Measurements from ENCODE around the gene LRRC75A. TPM values are rescaled to one million over a fixed set of nuclear protein-coding genes. Genes with fewer than 3 reads are reported as not detected.

Gene LRRC75A
- total RNA-seq (2021) (14.0 and 15.8 TPM in 2 replicates), Bru-seq, nascent RNA (percentile 56 among the genes with signal in this experiment), BruChase-seq, experiment 1, labeled RNA remaining after a 2-hour chase (percentile 48 among the genes with signal in this experiment), BruChase-seq, experiment 2, labeled RNA remaining after a 6-hour chase (percentile 48 among the genes with signal in this experiment)
- long read RNA-seq, transcript LRRC75A-203 (4 exons, 1,390 nt) = major isoform, 10 of 46 reads
- long read RNA-seq, partial matches to known transcripts = 3 of 46 reads
- long read RNA-seq, other reads (novel, unspliced or antisense) = 33 of 46 reads

DNA sequence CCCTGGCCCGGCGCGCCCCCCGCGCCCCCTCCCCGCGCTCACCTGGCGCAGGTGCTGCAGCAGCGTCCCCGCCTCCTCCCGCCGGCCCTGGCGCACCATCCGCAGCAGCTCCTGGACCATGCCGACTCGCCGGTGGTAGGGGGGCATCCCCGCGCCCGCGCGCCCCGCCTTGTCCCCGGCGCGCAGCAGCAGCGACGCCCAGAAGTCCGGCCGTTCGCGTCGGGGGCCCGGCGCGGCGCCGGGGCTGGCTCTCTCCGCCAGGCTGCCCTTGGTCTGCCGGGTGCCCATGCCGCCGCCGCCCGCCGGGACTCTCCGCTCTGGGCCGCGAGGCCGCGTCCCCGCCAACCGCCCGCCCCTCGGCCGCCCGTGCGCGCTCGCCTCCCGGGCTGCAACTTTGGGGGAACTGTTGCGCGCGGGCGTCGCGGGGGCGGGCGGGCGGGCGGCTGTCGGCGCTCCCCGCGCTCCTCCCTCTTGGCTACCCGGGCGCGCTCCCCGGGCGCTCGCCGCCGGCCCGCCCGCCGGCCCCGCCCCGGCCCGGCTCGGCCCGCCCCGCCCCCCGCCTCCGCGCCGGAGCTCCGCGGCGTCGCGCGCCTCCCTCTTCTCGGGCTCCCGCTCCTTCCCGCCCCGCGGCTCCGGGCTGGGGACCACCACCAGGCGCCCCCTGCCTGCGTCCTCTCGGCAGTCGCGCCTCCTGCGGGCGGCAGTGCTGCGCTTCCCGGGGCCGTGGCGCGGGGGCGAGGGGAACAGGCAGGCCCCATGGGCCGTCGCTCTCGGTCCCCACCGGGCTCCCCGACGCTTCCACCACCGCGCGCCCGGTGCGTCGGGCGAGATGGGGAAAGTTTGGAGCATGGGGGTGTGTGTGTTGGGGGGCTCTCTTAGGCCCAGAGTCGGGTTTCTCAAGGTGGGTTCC lies at the start of gene LRRC75A:
Gene LRRC75A (minus strand): TSS at position 491 of the 910 bp plus-strand sequence. CDS start 203 bp downstream, at position 288.
- peak within 1 kb of the TSS; percentile 78 for H3K4me2 ChIP-seq
- peak in 1 of 2 experiments; percentile 55 for DNase-seq
- peaks cover 7% of the 10 kb centered on the region; the same call in 1 of the 2 replicates for H3K4me1 ChIP-seq (replicated peaks; ENCODE audit: insufficient read depth)
- no peak for TF ChIP-seq CTCF (conservative IDR thresholded peaks at IDR 0.05)
- TF ChIP-seq EZH2 (IDR thresholded peaks at IDR 0.05; ENCODE audit: low read depth) = no peak
- CTCF ChIA-PET = interaction anchor here (0.6 kb wide), 1 partner anchor 29 kb away, joined by 3 read pairs; no protein-coding TSS in a partner anchor
- BruUV-seq (replicated peaks) = no TSS peak
- H3K4me3 ChIP-seq = peak within 1 kb of the TSS; percentile 52; the same call in 1 of the 2 replicates
- H3K9me2 ChIP-seq (ENCODE audit: insufficient read depth) = no peaks in the 10 kb centered on the region
- no peaks in the 10 kb centered on the region for H4K20me1 ChIP-seq (ENCODE audit: insufficient read depth)
- H3K79me2 ChIP-seq (ENCODE audit: low read depth) = no peaks in the 10 kb centered on the region
- H2AFZ ChIP-seq = peak within 1 kb of the TSS; percentile 39; the same call in 1 of the 2 replicates
- no peaks in the 10 kb centered on the region for H3K36me3 ChIP-seq (ENCODE audit: low read depth)
- no peak within 1 kb of the TSS for H3K27ac ChIP-seq
- intact Hi-C loops (cut with micrococcal nuclease; ENCODE audit: unreplicated experiment) = no loop called here
- no peaks in the 10 kb centered on the region for H3K9me3 ChIP-seq (ENCODE audit: insufficient read depth, low read depth)
- POLR2A ChIA-PET (ENCODE audit: unreplicated experiment) = interaction anchor here (0.6 kb wide), 1 partner anchor 51 kb away, joined by 3 read pairs; no protein-coding TSS in a partner anchor
- peaks cover 3% of the 10 kb centered on the region; the same call in 1 of the 2 replicates for H3F3A ChIP-seq (ENCODE audit: insufficient read depth, low read depth)
- peaks cover 9% of the 10 kb centered on the region; the same call in 1 of the 2 replicates for H3K27me3 ChIP-seq (ENCODE audit: insufficient read depth, low read depth)

DNA sequence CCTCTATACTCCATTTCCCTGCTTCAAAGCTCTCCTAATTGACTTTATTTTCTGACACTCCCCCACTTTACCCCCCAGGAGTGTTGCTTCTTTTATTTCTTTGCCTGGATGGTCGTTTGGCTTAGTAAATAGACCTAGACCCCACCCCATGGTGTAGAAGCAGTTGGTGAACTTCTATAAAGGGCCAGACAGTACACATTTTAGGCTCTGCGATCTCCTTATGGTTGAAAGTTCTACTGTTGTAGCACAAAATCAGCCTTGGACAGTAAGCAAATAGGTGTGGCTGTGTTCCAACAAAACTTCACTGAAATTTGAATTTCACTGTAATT lies 45.1 kb upstream of the LRRC75A start:
- intact Hi-C loops (cut with micrococcal nuclease; ENCODE audit: unreplicated experiment) = loop anchor here (2.0 to 10.0 kb wide), 3 partner anchors 52 to 454 kb away; no protein-coding TSS in a partner anchor
- no peak overlapping the region; the same call in 1 of the 2 replicates for H3K4me3 ChIP-seq
- 0 out of 2 replicates have a peak, but pooled peaks have one; percentile 7 for TF ChIP-seq CTCF (conservative IDR thresholded peaks at IDR 0.05)
- TF ChIP-seq EZH2 (IDR thresholded peaks at IDR 0.05; ENCODE audit: low read depth) = no peak
- H3K79me2 ChIP-seq (ENCODE audit: low read depth) = no peaks in the 10 kb centered on the region
- H4K20me1 ChIP-seq (ENCODE audit: insufficient read depth) = no peaks in the 10 kb centered on the region
- H3K36me3 ChIP-seq (ENCODE audit: low read depth) = no peaks in the 10 kb centered on the region
- H3K27ac ChIP-seq = no peak overlapping the region
- no peak for DNase-seq
- POLR2A ChIA-PET (ENCODE audit: unreplicated experiment) = no interaction called here
- no peaks in the 10 kb centered on the region for H3K9me2 ChIP-seq (ENCODE audit: insufficient read depth)
- no TSS peak for BruUV-seq (replicated peaks)
- peaks cover 4% of the 10 kb centered on the region; the same call in 1 of the 2 replicates for H3F3A ChIP-seq (ENCODE audit: insufficient read depth, low read depth)
- H3K9me3 ChIP-seq (ENCODE audit: insufficient read depth, low read depth) = no peaks in the 10 kb centered on the region
- no peaks in the 10 kb centered on the region for H3K27me3 ChIP-seq (ENCODE audit: insufficient read depth, low read depth)
- no peak overlapping the region for H2AFZ ChIP-seq
- no peaks in the 10 kb centered on the region for H3K4me1 ChIP-seq (replicated peaks; ENCODE audit: insufficient read depth)
- CTCF ChIA-PET = interaction anchor here (0.7 kb wide), 1 partner anchor 76 kb away, joined by 3 read pairs; no protein-coding TSS in a partner anchor
- peak overlapping the region; percentile 94; the same call in 1 of the 2 replicates for H3K4me2 ChIP-seq

DNA sequence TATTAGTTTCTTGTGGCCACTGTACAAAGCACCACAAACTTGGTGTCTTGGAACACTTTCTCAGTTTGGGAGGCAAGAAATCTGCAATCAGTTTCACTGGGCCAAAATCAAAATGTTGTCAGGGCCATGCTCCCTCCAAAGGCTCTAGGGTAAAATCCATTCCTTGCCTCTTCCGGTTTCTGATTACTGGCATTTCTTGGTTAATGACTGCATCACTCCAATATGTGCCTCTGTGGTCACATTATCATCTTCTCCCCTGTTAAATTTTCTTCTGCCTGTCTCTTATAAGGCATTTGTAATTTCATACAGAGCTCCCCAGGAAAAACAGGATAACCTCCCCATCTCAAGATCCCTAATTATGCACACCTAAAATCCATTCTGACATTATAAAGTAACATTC lies 42.2 kb upstream of the LRRC75A start:
- H3F3A ChIP-seq (ENCODE audit: insufficient read depth, low read depth) = peaks cover 4% of the 10 kb centered on the region; the same call in 1 of the 2 replicates
- H3K9me2 ChIP-seq (ENCODE audit: insufficient read depth) = no peaks in the 10 kb centered on the region
- H2AFZ ChIP-seq = no peak overlapping the region
- no peaks in the 10 kb centered on the region for H3K4me1 ChIP-seq (replicated peaks; ENCODE audit: insufficient read depth)
- POLR2A ChIA-PET (ENCODE audit: unreplicated experiment) = no interaction called here
- no peaks in the 10 kb centered on the region for H3K27me3 ChIP-seq (ENCODE audit: insufficient read depth, low read depth)
- no peak overlapping the region for H3K27ac ChIP-seq
- DNase-seq = no peak
- no peaks in the 10 kb centered on the region for H4K20me1 ChIP-seq (ENCODE audit: insufficient read depth)
- CTCF ChIA-PET = no interaction called here
- no peaks in the 10 kb centered on the region for H3K9me3 ChIP-seq (ENCODE audit: insufficient read depth, low read depth)
- H3K79me2 ChIP-seq (ENCODE audit: low read depth) = no peaks in the 10 kb centered on the region
- no peaks in the 10 kb centered on the region for H3K36me3 ChIP-seq (ENCODE audit: low read depth)
- intact Hi-C loops (cut with micrococcal nuclease; ENCODE audit: unreplicated experiment) = loop anchor here (10.0 kb wide), 1 partner anchor 249 kb away; no protein-coding TSS in a partner anchor
- TF ChIP-seq EZH2 (IDR thresholded peaks at IDR 0.05; ENCODE audit: low read depth) (no peak), CTCF (conservative IDR thresholded peaks at IDR 0.05) (no peak)
- BruUV-seq (replicated peaks) = no TSS peak
- H3K4me2 ChIP-seq = no peak overlapping the region
- no peak overlapping the region for H3K4me3 ChIP-seq
